GM12878 (cell line): Measurements from ENCODE around the gene CXCR1. TPM values are rescaled to one million over a fixed set of nuclear protein-coding genes. Genes with fewer than 3 reads are reported as not detected.

Experiments used
- ZZZ3 ChIP-seq: IDR thresholded peaks from 2 replicates; pipeline ENCODE4 v1.6.1; 2011; ENCODE audit warnings: low read depth; ENCODE audit not compliant: control insufficient read depth, insufficient read length
- polyA plus RNA-seq, 11 experiments: library from polyadenylated mRNA; depleted of rRNA in 4 of 11; unstranded in 6 of 11; stranded (reverse) in 5 of 11; fragments of >200 nt; fragmentation: Nextera tagmentation in 4 of 11; fragmentation: Illumina TruSeq in 1 of 11; extraction: Ambion mirVana in 4 of 11; extraction: Trizol in 1 of 11; gene quantifications; 1 replicate in 1 of 11; 2 replicates in 10 of 11; pipeline versions ENCODE4 v1.2.1 to v1.2.3, GENCODE V29; 2011 to 2016; ENCODE audit warnings: inconsistent platforms in 2 of 11, missing spikeins in 2 of 11, low read depth in 1 of 11
- total RNA-seq, 4 experiments: library from RNA; depleted of rRNA in 3 of 4; stranded (reverse); fragments of >200 nt in 3 of 4; fragmentation: Illumina TruSeq in 1 of 4; extraction: Trizol in 1 of 4; gene quantifications; 2 replicates each; pipeline versions ENCODE4 v1.2.1 to v1.2.3, GENCODE V29; 2013 to 2021
- TF ChIP-seq, protein P1 (sequence below): fragments of 450-650 bp; conservative IDR thresholded peaks from 2 replicates; pipeline ENCODE4 v1.6.1; 2017; ENCODE audit warnings: mild to moderate bottlenecking, moderate library complexity
- TF ChIP-seq, protein P2 (sequence below): fragments of 450-650 bp; formaldehyde crosslinking; IDR thresholded peaks from 2 replicates; pipeline ENCODE4 v1.4.0; 2022; ENCODE audit warnings: mild to moderate bottlenecking, moderate library complexity
- TF ChIP-seq, protein P3 (sequence below): IDR thresholded peaks from 2 replicates; pipeline ENCODE4 v1.6.1; 2011; ENCODE audit warnings: mild to moderate bottlenecking, low read depth, low read length, moderate library complexity; ENCODE audit not compliant: insufficient replicate concordance

The CXCR1 gene
- total and polyA plus RNA-seq, 10 of the 15 experiments (the other 5 are each of a cell fraction or from before 2014, with no cell fraction given): not detected

DNA sequence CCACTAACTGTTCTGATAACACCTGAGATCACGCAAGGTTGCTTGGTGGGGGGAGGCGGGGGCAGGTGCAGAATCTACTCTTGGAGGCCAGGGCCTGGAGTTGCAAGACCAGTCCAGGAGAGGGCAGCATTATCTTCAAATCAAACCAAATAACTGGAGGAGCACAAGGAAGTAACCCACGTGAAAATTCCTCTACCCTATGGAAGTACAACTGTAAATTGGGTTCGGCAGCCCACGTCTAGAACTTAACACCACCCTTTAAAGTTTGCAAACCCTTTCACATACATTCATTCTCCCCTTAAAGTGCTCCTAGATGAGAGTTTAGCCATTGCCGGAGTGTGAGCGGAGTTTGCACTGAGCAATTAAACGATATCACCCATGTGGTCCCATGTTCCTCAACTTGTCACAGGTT lies 19.6 kb upstream of the CXCR1 start (continued):
- TF ChIP-seq, protein P1, sequence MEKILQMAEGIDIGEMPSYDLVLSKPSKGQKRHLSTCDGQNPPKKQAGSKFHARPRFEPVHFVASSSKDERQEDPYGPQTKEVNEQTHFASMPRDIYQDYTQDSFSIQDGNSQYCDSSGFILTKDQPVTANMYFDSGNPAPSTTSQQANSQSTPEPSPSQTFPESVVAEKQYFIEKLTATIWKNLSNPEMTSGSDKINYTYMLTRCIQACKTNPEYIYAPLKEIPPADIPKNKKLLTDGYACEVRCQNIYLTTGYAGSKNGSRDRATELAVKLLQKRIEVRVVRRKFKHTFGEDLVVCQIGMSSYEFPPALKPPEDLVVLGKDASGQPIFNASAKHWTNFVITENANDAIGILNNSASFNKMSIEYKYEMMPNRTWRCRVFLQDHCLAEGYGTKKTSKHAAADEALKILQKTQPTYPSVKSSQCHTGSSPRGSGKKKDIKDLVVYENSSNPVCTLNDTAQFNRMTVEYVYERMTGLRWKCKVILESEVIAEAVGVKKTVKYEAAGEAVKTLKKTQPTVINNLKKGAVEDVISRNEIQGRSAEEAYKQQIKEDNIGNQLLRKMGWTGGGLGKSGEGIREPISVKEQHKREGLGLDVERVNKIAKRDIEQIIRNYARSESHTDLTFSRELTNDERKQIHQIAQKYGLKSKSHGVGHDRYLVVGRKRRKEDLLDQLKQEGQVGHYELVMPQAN: no peak
- TF ChIP-seq, protein P2, sequence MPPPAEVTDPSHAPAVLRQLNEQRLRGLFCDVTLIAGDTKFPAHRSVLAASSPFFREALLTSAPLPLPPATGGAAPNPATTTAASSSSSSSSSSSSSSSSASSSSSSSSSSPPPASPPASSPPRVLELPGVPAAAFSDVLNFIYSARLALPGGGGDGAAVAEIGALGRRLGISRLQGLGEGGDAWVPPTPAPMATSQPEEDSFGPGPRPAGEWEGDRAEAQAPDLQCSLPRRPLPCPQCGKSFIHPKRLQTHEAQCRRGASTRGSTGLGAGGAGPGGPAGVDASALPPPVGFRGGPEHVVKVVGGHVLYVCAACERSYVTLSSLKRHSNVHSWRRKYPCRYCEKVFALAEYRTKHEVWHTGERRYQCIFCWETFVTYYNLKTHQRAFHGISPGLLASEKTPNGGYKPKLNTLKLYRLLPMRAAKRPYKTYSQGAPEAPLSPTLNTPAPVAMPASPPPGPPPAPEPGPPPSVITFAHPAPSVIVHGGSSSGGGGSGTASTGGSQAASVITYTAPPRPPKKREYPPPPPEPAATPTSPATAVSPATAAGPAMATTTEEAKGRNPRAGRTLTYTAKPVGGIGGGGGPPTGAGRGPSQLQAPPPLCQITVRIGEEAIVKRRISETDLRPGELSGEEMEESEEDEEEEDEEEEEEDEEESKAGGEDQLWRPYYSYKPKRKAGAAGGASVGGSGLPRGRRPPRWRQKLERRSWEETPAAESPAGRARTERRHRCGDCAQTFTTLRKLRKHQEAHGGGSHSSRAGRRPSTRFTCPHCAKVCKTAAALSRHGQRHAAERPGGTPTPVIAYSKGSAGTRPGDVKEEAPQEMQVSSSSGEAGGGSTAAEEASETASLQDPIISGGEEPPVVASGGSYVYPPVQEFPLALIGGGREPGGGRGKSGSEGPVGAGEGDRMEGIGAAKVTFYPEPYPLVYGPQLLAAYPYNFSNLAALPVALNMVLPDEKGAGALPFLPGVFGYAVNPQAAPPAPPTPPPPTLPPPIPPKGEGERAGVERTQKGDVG: no peak
- no peak for TF ChIP-seq ZZZ3
- TF ChIP-seq, protein P3, sequence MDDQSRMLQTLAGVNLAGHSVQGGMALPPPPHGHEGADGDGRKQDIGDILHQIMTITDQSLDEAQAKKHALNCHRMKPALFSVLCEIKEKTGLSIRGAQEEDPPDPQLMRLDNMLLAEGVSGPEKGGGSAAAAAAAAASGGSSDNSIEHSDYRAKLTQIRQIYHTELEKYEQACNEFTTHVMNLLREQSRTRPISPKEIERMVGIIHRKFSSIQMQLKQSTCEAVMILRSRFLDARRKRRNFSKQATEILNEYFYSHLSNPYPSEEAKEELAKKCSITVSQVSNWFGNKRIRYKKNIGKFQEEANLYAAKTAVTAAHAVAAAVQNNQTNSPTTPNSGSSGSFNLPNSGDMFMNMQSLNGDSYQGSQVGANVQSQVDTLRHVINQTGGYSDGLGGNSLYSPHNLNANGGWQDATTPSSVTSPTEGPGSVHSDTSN: no peak
